CD4-positive, alpha-beta T cell treated with Interleukin-6 at 100 ng/mL for 8 hours (primary cell): ENCODE data around the gene NHLRC4.

Source experiments
- DNase-seq: peaks from one replicate; pipeline ENCODE4 v3.0.0-alpha.2; 2020; ENCODE audit warnings: mixed read lengths, low spot score

Gene NHLRC4

GRCh38 chr16:530111-530817 is 36.5 kb upstream of the NHLRC4 start:
- DNase-seq, result no peak

GRCh38 chr16:531494-532125 is 35.2 kb upstream of the NHLRC4 start:
- no peak for DNase-seq

GRCh38 chr16:533391-534123 is 33.2 kb upstream of the NHLRC4 start:
- no peak for DNase-seq

- DNase-seq, result no peak
These were observed 32.7 kb upstream of the NHLRC4 start for GRCh38 chr16:534135-534534.

- DNase-seq, result no peak
These were observed 31.9 kb upstream of the NHLRC4 start for GRCh38 chr16:534856-535445.

GRCh38 chr16:535446-536405 is 31.1 kb upstream of the NHLRC4 start:
- no peak for DNase-seq

GRCh38 chr16:536746-537145 is 30.1 kb upstream of the NHLRC4 start:
- DNase-seq, result no peak

- DNase-seq, result no peak
These were observed 29.1 kb upstream of the NHLRC4 start for GRCh38 chr16:537415-538335.

- no peak for DNase-seq
These were observed 26.8 kb upstream of the NHLRC4 start for GRCh38 chr16:539901-540530.

GRCh38 chr16:540645-541340 is 26.0 kb upstream of the NHLRC4 start:
- DNase-seq, result no peak

- no peak for DNase-seq
These were observed 23.3 kb upstream of the NHLRC4 start for GRCh38 chr16:543301-544164.

- no peak for DNase-seq
These were observed 22.3 kb upstream of the NHLRC4 start for GRCh38 chr16:544517-544916.

GRCh38 chr16:546909-547770 is 19.7 kb upstream of the NHLRC4 start:
- peak; percentile 37 for DNase-seq

- no peak for DNase-seq
These were observed 18.2 kb upstream of the NHLRC4 start for GRCh38 chr16:548586-548985.

- no peak for DNase-seq
These were observed 17.1 kb upstream of the NHLRC4 start for GRCh38 chr16:549544-550263.

GRCh38 chr16:551210-551609 is 15.6 kb upstream of the NHLRC4 start:
- no peak for DNase-seq

- DNase-seq, result no peak
These were observed 14.6 kb upstream of the NHLRC4 start for GRCh38 chr16:552171-552570.
